IPS-20b (cell line): ENCODE data around the gene IMPG1.

ENCODE experiments used
- H3K27ac ChIP-seq: one replicate; pipeline ENCODE4 v1.5.1; 2013; ENCODE audit warnings: low read length
- H3K27me3 ChIP-seq: 2 replicates; pipeline ENCODE4 v1.6.1; 2013; ENCODE audit warnings: mild to moderate bottlenecking, low read length, inconsistent platforms; ENCODE audit not compliant: insufficient read depth
- H3K36me3 ChIP-seq: 2 replicates; pipeline ENCODE4 v1.6.1; 2013; ENCODE audit warnings: low read depth, mild to moderate bottlenecking, inconsistent platforms, low read length, moderate library complexity; ENCODE audit not compliant: insufficient read depth
- H3K4me1 ChIP-seq: 2 replicates; pipeline ENCODE4 v1.6.1; 2013; ENCODE audit warnings: mild to moderate bottlenecking, control low read depth, inconsistent platforms, low read length, moderate library complexity; ENCODE audit not compliant: insufficient read depth
- H3K4me3 ChIP-seq: 2 replicates; pipeline ENCODE4 v1.5.1; 2013; ENCODE audit warnings: mild to moderate bottlenecking, low read length, inconsistent platforms
- H3K9ac ChIP-seq: 2 replicates; pipeline ENCODE4 v1.6.1; 2013; ENCODE audit warnings: low read depth, mild to moderate bottlenecking, inconsistent platforms, low read length, moderate library complexity
- H3K9me3 ChIP-seq: 2 replicates; pipeline ENCODE4 v1.6.1; 2013; ENCODE audit warnings: mild to moderate bottlenecking, low read depth, low read length, inconsistent platforms; ENCODE audit not compliant: insufficient read depth

The IMPG1 gene

GRCh38 chr6:76072562-76072961, at the start of gene IMPG1:
TSS of gene IMPG1 (minus strand) at chr6:76072662. CDS start at chr6:76072488, 174 bp downstream.
- no peaks in the 10 kb centered on the region for H3K36me3 ChIP-seq
- H3K4me3 ChIP-seq, result no peak within 1 kb of the TSS
- no peaks in the 10 kb centered on the region for H3K9me3 ChIP-seq
- H3K27ac ChIP-seq, result no peak within 1 kb of the TSS
- no peaks in the 10 kb centered on the region for H3K27me3 ChIP-seq
- no peak within 1 kb of the TSS for H3K9ac ChIP-seq
- H3K4me1 ChIP-seq, result no peaks in the 10 kb centered on the region

- H3K36me3 ChIP-seq, result no peaks in the 10 kb centered on the region
- no peak overlapping the region for H3K27ac ChIP-seq
- peaks cover 16% of the 10 kb centered on the region for H3K4me1 ChIP-seq
- H3K4me3 ChIP-seq, result no peak overlapping the region
- H3K9ac ChIP-seq, result no peak overlapping the region
- H3K9me3 ChIP-seq, result peaks cover 12% of the 10 kb centered on the region; the same call in 1 of the 2 replicates
- peaks cover 76% of the 10 kb centered on the region for H3K27me3 ChIP-seq
Observed at GRCh38 chr6:76120302-76120701, 47.8 kb upstream of the IMPG1 start.

- Histone ChIP-seq H3K9me3 (no peaks in the 10 kb centered on the region), H3K9ac (no peak overlapping the region), H3K27me3 (no peaks in the 10 kb centered on the region), H3K4me1 (no peaks in the 10 kb centered on the region), H3K27ac (no peak overlapping the region), H3K4me3 (no peak overlapping the region), H3K36me3 (no peaks in the 10 kb centered on the region)
Observed at GRCh38 chr6:76073281-76073680, 819 bp upstream of the IMPG1 start.

- no peaks in the 10 kb centered on the region for H3K36me3 ChIP-seq
- no peaks in the 10 kb centered on the region for H3K27me3 ChIP-seq
- H3K9me3 ChIP-seq, result no peaks in the 10 kb centered on the region
- no peaks in the 10 kb centered on the region for H3K4me1 ChIP-seq
- H3K27ac ChIP-seq, result no peak overlapping the region
- H3K4me3 ChIP-seq, result no peak overlapping the region
- no peak overlapping the region for H3K9ac ChIP-seq
Observed at GRCh38 chr6:76057469-76057868, 15.0 kb downstream of the IMPG1 start.

GRCh38 chr6:76052314-76052713, 20.1 kb downstream of the IMPG1 start:
- no peak overlapping the region for H3K27ac ChIP-seq
- H3K9ac ChIP-seq, result no peak overlapping the region
- no peaks in the 10 kb centered on the region for H3K27me3 ChIP-seq
- H3K36me3 ChIP-seq, result no peaks in the 10 kb centered on the region
- no peaks in the 10 kb centered on the region for H3K9me3 ChIP-seq
- H3K4me1 ChIP-seq, result no peaks in the 10 kb centered on the region
- H3K4me3 ChIP-seq, result no peak overlapping the region

GRCh38 chr6:76043690-76044089, 28.8 kb downstream of the IMPG1 start:
- Histone ChIP-seq H3K27me3 (no peaks in the 10 kb centered on the region), H3K27ac (no peak overlapping the region)

GRCh38 chr6:76035713-76036112, 36.7 kb downstream of the IMPG1 start:
- no peaks in the 10 kb centered on the region for H3K36me3 ChIP-seq
- no peak overlapping the region for H3K4me3 ChIP-seq
- H3K9me3 ChIP-seq, result no peaks in the 10 kb centered on the region
- peaks cover 1% of the 10 kb centered on the region; the same call in 1 of the 2 replicates for H3K4me1 ChIP-seq
- H3K27ac ChIP-seq, result no peak overlapping the region
- no peaks in the 10 kb centered on the region for H3K27me3 ChIP-seq
- H3K9ac ChIP-seq, result no peak overlapping the region

More at GRCh38 chr6:76043690-76044089, 28.8 kb downstream of the IMPG1 start:
- Histone ChIP-seq H3K9ac (no peak overlapping the region), H3K4me3 (no peak overlapping the region), H3K36me3 (no peaks in the 10 kb centered on the region), H3K4me1 (peaks cover 12% of the 10 kb centered on the region; the same call in 1 of the 2 replicates), H3K9me3 (no peaks in the 10 kb centered on the region)

GRCh38 chr6:76026101-76026500, 46.4 kb downstream of the IMPG1 start:
- H3K36me3 ChIP-seq, result no peaks in the 10 kb centered on the region; the same call in 1 of the 2 replicates

GRCh38 chr6:76014626-76015530, 57.6 kb downstream of the IMPG1 start:
- no peak overlapping the region for H3K27ac ChIP-seq
- H3K36me3 ChIP-seq, result no peaks in the 10 kb centered on the region
- no peak overlapping the region for H3K9ac ChIP-seq
- no peaks in the 10 kb centered on the region for H3K4me1 ChIP-seq
- H3K27me3 ChIP-seq, result no peaks in the 10 kb centered on the region
- no peak overlapping the region for H3K4me3 ChIP-seq
- no peaks in the 10 kb centered on the region; the same call in 1 of the 2 replicates for H3K9me3 ChIP-seq

More at GRCh38 chr6:76026101-76026500, 46.4 kb downstream of the IMPG1 start:
- Histone ChIP-seq H3K27me3 (no peaks in the 10 kb centered on the region), H3K27ac (no peak overlapping the region), H3K4me1 (no peaks in the 10 kb centered on the region), H3K9ac (no peak overlapping the region), H3K9me3 (peaks cover 66% of the 10 kb centered on the region), H3K4me3 (no peak overlapping the region)

GRCh38 chr6:76004202-76004601, 68.3 kb downstream of the IMPG1 start:
- Histone ChIP-seq H3K27ac (no peak overlapping the region), H3K9ac (no peak overlapping the region), H3K9me3 (no peaks in the 10 kb centered on the region), H3K4me1 (no peaks in the 10 kb centered on the region), H3K36me3 (no peaks in the 10 kb centered on the region), H3K27me3 (no peaks in the 10 kb centered on the region), H3K4me3 (no peak overlapping the region)

- no peaks in the 10 kb centered on the region for H3K27me3 ChIP-seq
- H3K4me3 ChIP-seq, result no peak overlapping the region
- H3K9me3 ChIP-seq, result no peaks in the 10 kb centered on the region
- H3K4me1 ChIP-seq, result no peaks in the 10 kb centered on the region
- no peak overlapping the region for H3K27ac ChIP-seq
- H3K9ac ChIP-seq, result no peak overlapping the region
- no peaks in the 10 kb centered on the region for H3K36me3 ChIP-seq
Observed at GRCh38 chr6:76003686-76004085, 68.8 kb downstream of the IMPG1 start.

- Histone ChIP-seq H3K4me3 (no peak overlapping the region), H3K36me3 (no peaks in the 10 kb centered on the region), H3K9me3 (no peaks in the 10 kb centered on the region)
Observed at GRCh38 chr6:76003113-76003512, 69.3 kb downstream of the IMPG1 start.

More at GRCh38 chr6:76003113-76003512, 69.3 kb downstream of the IMPG1 start:
- Histone ChIP-seq H3K27ac (no peak overlapping the region), H3K9ac (no peak overlapping the region), H3K27me3 (no peaks in the 10 kb centered on the region), H3K4me1 (no peaks in the 10 kb centered on the region)
